Activated CD4-positive, CD25-positive, alpha-beta regulatory T cell treated with anti-CD3 and anti-CD28 coated beads, Interleukin-2, amount 50 U/mL, for 16 hours (primary cell): ENCODE measurements around the gene NAPA.

Experiments
- DNase-seq: peaks from one replicate; pipeline ENCODE4 v3.0.0-alpha.2; 2020; ENCODE audit warnings: low read depth, low spot score

Gene NAPA

GRCh38 chr19:47523473-47523872 is 8.6 kb upstream of the NAPA start:
- no peak for DNase-seq

GRCh38 chr19:47521473-47522180 is 6.8 kb upstream of the NAPA start:
- no peak for DNase-seq

- DNase-seq = no peak
Measured at GRCh38 chr19:47520839-47521238, 6.0 kb upstream of the NAPA start.

GRCh38 chr19:47520343-47520806 is 5.5 kb upstream of the NAPA start:
- DNase-seq = no peak

- DNase-seq = no peak
Measured at GRCh38 chr19:47518854-47519253, 4.0 kb upstream of the NAPA start.

GRCh38 chr19:47518139-47518538 is 3.3 kb upstream of the NAPA start:
- DNase-seq = no peak

GRCh38 chr19:47514151-47514868 is 553 bp downstream of the NAPA start:
- DNase-seq = no peak

GRCh38 chr19:47512948-47513319 is 1.9 kb downstream of the NAPA start:
- no peak for DNase-seq

- DNase-seq = no peak
Measured at GRCh38 chr19:47512183-47512947, 2.5 kb downstream of the NAPA start.

- no peak for DNase-seq
Measured at GRCh38 chr19:47511681-47512080, 3.2 kb downstream of the NAPA start.

GRCh38 chr19:47511128-47511517 is 3.7 kb downstream of the NAPA start:
- DNase-seq = no peak

GRCh38 chr19:47510516-47511127 is 4.2 kb downstream of the NAPA start:
- no peak for DNase-seq

GRCh38 chr19:47509973-47510372 is 4.9 kb downstream of the NAPA start:
- DNase-seq = no peak

- DNase-seq = no peak
Measured at GRCh38 chr19:47509170-47509847, 5.6 kb downstream of the NAPA start.

GRCh38 chr19:47508721-47509120 is 6.1 kb downstream of the NAPA start:
- DNase-seq = no peak

- no peak for DNase-seq
Measured at GRCh38 chr19:47507924-47508553, 6.8 kb downstream of the NAPA start.

- no peak for DNase-seq
Measured at GRCh38 chr19:47507012-47507411, 7.9 kb downstream of the NAPA start.

GRCh38 chr19:47506459-47506858 is 8.4 kb downstream of the NAPA start:
- no peak for DNase-seq

- DNase-seq = no peak
Measured at GRCh38 chr19:47505506-47505905, 9.4 kb downstream of the NAPA start.

GRCh38 chr19:47503826-47504150 is 11.1 kb downstream of the NAPA start:
- DNase-seq = no peak

GRCh38 chr19:47503130-47503825 is 11.6 kb downstream of the NAPA start:
- no peak for DNase-seq
